HepG2 (cell line): ENCODE measurements around the gene RGP1. TPM values are rescaled to one million over a fixed set of nuclear protein-coding genes. Genes with fewer than 3 reads are reported as not detected.

Experiments
- ARID5B ChIP-seq: IDR thresholded peaks from 2 replicates; pipeline ENCODE4 v1.4.0; 2020; ENCODE audit warnings: mild to moderate bottlenecking, missing genetic modification reagents
- KLF9 ChIP-seq: IDR thresholded peaks from 2 replicates; pipeline ENCODE4 v1.6.1; 2016; ENCODE audit warnings: low read depth
- PCBP1 ChIP-seq: fragments of 200-400 bp; formaldehyde crosslinking; IDR thresholded peaks from 2 replicates; pipeline ENCODE4 v1.6.1; 2017; ENCODE audit warnings: mild to moderate bottlenecking, low read depth, low read length, borderline replicate concordance
- TFE3 ChIP-seq: IDR thresholded peaks from 2 replicates; pipeline ENCODE4 v1.6.1; 2016
- ZBTB40 ChIP-seq, 2 experiments: fragments of 450-650 bp in 1 of 2; sonication (generic) in 1 of 2; formaldehyde crosslinking in 1 of 2; IDR thresholded peaks; 2 replicates each; pipeline versions ENCODE4 v1.6.1 to v1.8.0; 2016 to 2022; ENCODE audit warnings: antibody characterized with exemption in 1 of 2, mild to moderate bottlenecking in 1 of 2, missing genetic modification reagents in 1 of 2
- ZNF510 ChIP-seq: sonication (generic); formaldehyde crosslinking; IDR thresholded peaks from 2 replicates; pipeline ENCODE4 v1.4.0; 2020; ENCODE audit warnings: low read depth, mild to moderate bottlenecking, missing genetic modification reagents
- ZNF678 ChIP-seq: sonication (generic); formaldehyde crosslinking; IDR thresholded peaks from 2 replicates; pipeline ENCODE4 v1.4.0; 2020; ENCODE audit warnings: mild to moderate bottlenecking, missing genetic modification reagents
- ZNF703 ChIP-seq: sonication (generic); formaldehyde crosslinking; IDR thresholded peaks from 2 replicates; pipeline ENCODE4 v1.5.1; 2020; ENCODE audit warnings: missing genetic modification reagents, mild to moderate bottlenecking, moderate library complexity, borderline replicate concordance
- polyA plus RNA-seq, 8 experiments: library from polyadenylated mRNA; depleted of rRNA in 3 of 8; stranded (reverse) in 7 of 8; unstranded in 1 of 8; fragments of >200 nt; fragmentation: Illumina TruSeq in 4 of 8; extraction: Trizol in 4 of 8; gene quantifications; 2 replicates each; pipeline versions ENCODE4 v1.2.1 to v1.2.3, GENCODE V29; 2011 to 2016; ENCODE audit warnings: low read depth in 4 of 8, missing spikeins in 1 of 8, mixed read lengths in 1 of 8; ENCODE audit not compliant: insufficient read depth in 1 of 8
- total RNA-seq, 5 experiments: library from RNA; depleted of rRNA; stranded (reverse); fragments of >200 nt; fragmentation: Illumina TruSeq; extraction: Trizol; gene quantifications; 2 replicates each; pipeline ENCODE4 v1.2.3, GENCODE V29; 2016; ENCODE audit warnings: low read depth in 1 of 5

The RGP1 gene
- total and polyA plus RNA-seq, 2 of the 13 experiments (the other 11 are each of a cell fraction or from before 2014, with no cell fraction given): 12.7 to 21.0 TPM

GRCh38 chr9:35748858-35749514, at the start of gene RGP1, which contains the start of gene GBA2 (continued):
- no peak for TF ChIP-seq TFE3 (CRISPR knock-in tag)
- no peak; the same call in 1 of the 2 replicates for TF ChIP-seq ARID5B
- TF ChIP-seq ZNF703 (CRISPR knock-in tag): no peak
- no peak for TF ChIP-seq KLF9 (CRISPR knock-in tag)
- TF ChIP-seq ZNF510 (CRISPR knock-in tag): peak; percentile 38; the same call in 1 of the 2 replicates
- no peak for TF ChIP-seq PCBP1
- TF ChIP-seq ZNF678: no peak; the same call in 1 of the 2 replicates
- peak; percentile 40; the same call in 1 of the 2 replicates for TF ChIP-seq ZBTB40 (IDR thresholded peaks at IDR 0.05)
- no peak for TF ChIP-seq ZBTB40 (CRISPR knock-in tag; IDR thresholded peaks at IDR 0.05)
